Inferior parietal cortex (tissue), 1 donor: ENCODE results near the gene CNN2.

Experiments used
- DNase-seq: peaks from one replicate; pipeline ENCODE4 v3.0.0-alpha.2; 2016; ENCODE audit errors: extremely low spot score

The CNN2 gene

DNA sequence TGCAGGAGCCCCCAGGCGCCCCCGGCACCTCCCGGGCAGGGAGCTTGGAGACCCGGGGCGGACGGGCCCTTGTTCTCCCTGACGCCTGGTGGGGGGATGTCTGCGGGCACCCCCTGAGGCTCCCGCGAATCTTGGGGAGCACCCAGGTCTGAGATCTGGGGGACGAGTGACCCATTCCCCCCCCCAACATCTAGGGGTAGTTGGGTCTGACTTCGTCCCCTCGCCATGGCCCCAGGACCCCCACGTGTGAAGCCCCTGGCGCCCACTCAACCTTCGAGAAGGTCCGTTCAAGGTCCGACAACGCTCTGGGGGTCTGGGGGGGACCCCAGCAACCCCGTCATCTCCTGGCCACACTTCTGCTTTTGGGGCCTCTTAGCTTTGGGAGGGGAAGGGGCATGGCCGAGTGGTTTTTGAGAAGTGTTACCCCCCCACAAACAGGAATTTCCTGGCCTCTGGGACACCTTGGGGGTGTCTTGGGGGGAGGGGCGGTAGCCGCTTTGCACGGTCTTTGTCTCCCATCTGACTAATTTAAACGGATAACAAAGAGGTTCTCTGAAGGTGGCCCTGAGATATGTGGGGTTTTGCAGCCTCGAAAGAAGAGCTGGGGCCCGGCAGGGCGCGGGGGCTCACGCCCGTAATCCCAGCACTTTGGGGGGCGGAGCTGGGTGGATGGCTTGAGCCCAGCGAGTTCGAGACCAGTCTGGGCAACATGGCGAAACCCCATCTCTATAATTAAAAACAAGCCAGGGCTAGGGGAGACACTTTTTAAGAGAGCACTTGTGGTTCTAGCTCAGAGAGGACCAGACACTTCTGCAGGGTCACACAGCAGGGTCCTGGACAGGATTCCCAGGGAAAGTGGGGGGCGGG is 608 bp downstream of the CNN2 start:
- DNase-seq = no peak

DNA sequence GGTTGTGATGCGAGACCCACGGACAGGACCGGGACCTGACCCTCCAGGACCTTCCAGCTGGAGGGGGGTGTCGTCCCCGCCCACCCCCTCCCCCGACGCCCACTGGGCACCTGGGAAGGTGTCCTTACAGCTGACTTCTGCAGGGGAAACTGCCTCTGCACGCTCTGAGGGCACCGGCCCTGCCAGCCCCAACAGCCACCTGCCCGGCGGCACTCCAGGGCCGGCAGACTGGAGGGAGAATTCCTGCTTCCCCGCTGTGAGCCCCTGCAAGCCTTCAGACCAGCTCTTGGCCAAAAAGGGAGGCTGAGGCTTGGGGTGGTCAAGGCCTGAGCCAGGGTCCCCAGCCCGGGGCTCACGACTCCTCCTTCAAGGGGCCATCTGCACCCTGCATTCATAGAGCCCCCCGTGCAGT is 1.2 kb downstream of the CNN2 start:
- DNase-seq = no peak

DNA sequence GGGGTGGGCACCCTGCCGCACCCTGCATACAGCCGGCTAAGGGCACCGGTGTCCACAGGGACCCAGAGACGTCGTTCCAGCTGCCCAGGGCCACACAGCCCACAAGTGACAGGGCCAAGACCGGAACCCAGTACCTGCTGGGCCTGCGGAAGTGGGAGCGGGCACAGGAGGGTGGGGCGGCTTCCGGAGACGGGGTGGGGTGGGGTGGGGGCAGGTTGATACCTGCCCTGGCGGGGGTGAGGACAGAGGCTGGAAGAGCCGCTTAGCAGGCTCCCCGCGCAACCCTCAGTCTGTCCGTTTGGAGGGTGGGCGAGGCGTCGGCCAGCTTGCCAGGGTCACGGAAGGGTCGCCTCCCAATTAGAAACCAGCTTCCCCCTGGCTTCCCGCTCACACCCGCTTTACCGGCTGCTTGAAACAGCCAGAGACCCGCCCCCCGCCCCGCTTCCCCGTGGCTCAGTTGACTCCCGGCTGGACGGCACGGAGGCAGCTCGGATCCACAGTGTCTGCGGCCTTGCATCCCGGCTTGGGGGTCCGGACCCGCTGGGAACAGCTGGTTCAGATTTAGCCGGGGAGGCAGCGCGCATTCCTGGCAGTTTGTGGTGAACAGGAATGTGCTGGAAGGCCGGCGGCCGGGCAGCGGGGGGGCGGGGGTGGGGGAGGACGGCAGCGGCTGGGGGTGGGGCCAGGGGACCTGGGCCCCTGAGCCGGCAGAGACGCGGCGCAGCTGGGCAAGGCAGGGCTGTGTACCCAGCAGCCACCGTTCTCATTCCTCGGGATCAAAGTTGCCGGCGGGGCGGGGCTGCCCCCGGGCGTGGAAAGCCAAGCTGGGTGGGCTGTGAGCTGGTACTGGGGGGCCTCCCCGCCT is 1.9 kb downstream of the CNN2 start:
- no peak for DNase-seq

DNA sequence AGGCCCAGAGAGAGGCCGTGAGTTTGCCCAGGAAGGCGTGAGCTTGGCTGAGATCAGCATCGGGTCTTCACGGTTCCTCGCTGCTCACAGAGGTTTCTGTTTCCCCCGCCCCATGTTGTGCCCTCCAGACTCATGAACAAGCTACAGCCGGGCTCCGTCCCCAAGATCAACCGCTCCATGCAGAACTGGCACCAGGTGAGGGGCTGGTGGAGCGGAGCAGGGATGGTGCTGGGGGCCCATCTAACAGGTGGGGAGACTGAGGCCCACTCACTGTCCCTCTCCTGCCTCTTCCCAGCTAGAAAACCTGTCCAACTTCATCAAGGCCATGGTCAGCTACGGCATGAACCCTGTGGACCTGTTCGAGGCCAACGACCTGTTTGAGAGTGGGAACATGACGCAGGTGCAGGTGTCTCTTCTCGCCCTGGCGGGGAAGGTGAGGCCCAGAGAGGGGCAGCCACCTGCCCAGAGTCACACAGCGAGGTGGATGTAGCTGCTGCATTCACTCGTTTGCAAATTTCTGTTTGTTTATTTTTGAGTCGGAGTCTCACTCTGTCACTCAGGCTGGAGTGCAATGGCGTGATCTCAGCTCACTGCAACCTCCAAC is 6.0 kb downstream of the CNN2 start:
- DNase-seq = no peak

DNA sequence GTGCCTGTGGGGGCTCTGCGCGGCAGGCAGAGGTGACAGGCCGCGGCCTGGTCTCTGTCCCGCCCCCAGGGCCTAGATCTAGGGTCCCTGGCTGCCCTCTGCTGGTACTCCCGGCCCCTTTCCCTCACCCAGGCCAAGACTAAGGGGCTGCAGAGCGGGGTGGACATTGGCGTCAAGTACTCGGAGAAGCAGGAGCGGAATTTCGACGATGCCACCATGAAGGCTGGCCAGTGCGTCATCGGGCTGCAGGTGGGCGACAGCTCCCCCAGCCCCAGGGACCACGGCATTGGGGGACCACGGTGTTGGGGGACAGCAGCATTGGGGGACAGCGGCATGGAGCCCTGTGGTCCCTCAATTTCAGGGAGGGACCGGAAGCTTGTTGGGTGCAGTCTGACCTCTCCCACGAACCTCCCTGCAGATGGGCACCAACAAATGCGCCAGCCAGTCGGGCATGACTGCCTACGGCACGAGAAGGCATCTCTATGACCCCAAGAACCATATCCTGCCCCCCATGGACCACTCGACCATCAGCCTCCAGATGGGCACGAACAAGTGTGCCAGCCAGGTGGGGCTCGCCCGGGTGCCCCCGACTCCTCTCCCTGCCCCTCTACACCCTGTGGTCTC is 9.7 kb downstream of the CNN2 start:
- DNase-seq = no peak

DNA sequence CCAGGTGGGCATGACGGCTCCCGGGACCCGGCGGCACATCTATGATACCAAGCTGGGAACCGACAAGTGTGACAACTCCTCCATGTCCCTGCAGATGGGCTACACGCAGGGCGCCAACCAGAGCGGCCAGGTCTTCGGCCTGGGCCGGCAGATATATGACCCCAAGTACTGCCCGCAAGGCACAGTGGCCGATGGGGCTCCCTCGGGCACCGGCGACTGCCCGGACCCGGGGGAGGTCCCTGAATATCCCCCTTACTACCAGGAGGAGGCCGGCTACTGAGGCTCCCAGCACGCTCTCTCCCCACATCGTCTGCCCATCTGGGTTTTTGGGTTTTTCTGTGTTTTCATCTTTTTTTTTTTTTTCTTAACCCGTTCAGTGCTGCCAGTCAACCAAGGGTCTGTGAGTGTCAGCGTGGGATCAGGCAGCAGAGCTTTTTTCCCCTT is 11.2 kb downstream of the CNN2 start:
- no peak for DNase-seq

DNA sequence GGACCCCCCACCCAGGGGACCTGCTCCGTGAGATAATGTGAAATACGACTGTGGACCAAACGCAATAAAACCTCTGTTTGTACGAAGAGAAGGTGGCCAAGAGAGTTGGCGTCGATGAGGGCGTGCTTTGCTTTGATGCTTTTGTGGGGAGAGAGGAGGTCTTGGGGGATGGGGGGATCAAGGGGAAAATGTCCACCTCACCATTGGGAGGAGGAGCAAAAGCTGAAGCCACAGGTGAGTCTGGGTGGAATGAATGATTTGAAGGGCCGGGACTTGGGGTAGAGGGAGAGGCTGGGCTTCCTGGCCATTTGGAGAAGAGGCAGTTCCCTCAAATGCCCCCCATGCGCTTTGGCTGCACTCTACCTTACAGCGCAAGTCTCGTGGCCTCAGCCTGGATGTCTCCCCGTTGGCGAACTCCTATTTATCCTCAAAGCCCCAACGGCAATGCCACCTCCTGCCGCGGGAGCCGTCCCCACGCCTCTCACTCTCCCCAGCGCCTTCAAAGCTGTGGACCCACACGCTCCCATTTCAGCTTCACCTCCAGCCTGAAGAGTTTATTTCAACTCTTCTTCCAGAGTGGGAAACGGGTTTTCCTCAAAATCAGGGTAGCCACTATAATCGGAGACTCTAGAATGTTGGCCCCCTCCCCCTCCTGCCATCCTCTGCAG is 12.7 kb downstream of the CNN2 start:
- DNase-seq = no peak

DNA sequence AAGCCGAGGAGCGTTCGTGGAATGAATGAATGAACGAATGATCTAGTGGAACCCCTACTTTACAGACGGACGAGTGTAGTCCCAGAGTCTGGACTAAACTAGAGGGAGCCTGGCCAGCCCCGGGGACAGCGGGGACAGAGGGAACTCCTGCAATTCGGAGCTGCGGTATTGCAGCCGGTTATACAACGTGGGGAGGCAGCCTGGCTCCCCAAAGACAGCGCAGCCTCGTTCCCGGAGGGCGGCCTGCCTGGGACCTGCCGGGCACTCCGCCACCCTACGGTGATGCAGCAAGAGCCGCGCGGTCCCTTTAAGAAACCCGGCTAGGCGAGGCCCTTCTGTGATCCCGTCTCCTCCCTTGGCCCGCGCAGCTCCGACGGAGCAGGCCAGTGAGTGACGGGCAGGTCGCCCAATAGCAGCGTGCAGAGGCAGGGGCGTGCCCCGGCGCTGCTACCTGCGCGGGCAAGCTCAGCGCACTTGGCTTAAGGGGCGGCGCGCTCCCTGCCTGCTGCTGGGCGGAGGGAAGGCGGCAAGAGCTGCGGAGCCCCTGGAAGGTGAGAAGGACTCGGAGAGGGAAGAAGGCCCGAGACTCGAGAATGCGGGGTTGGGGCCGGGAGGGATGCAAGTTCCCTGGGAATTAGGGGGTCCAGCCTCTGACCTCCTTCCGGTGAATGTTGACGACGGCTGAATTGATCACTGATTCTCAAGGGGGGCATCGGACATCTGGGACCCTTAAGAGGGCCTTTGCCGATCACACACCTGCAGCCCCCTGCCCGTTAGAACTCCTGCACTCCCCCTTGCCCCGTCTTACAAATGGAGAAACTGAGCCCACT is 13.5 kb downstream of the CNN2 start, which contains the start of gene ABCA7:
ABCA7 (plus strand) TSS at position 462 of the 830 bp plus-strand sequence. CDS start 1,255 bp downstream, outside the sequence.
- DNase-seq = peak; percentile 97

DNA sequence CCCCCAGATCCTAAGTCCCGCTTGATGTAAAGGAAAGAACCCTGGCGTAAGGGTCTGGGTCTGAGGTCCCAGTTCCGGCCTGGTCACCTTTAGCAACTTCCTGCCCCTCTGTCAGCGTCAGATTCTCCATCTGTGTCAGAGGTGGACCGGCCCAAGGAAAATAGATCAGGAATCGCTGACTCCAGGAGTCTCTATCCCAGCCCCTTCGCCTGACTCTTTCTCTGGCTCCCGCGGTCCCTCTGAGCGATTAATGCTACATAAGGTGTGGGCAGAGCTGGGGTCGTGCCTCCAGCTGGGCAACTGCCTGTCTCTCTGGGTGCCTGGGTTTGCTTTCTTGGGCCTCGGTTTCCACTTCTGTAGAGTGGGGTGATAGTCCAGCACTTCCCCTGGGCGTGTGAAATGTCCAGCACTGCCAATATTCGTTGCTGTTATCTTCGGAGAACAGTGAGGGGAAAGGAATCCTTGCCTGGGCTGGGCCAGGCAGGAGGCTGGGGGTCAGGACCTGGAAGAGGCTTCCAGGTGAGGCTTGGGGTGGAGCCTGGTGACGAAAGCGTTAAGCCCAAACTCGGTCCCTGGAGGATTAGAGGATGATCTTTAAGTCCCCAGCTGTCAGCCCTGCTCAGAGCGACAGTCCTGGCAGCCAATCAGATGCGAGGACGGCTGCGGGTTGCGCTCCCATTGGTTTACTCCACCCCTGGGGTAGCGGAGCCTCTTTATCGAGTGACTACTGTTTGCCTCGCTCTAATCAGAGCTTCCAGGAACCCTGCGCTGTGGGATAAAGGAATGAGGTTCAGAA is 14.3 kb downstream of the CNN2 start:
- DNase-seq = peak; percentile 94

DNA sequence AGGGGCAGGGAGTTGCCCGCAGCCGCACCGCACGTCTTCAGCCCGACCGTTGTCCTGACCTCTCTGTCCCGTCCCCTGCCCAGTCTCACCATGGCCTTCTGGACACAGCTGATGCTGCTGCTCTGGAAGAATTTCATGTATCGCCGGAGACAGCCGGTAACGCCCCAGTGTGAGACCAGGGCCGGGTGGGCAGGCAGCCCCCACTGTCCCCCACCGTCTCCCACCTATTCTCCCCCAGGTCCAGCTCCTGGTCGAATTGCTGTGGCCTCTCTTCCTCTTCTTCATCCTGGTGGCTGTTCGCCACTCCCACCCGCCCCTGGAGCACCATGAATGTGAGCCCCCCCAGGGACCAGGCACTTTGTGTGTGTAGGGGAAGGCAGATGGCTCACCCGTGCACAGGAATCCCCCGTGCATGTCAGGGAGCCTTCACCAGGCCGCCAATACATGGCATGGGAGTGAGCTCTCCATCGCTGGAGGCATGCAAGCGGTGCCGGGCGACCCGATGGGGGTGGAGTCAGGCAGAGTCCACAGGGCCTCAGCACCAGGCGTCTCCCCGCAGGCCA is 14.9 kb downstream of the CNN2 start:
- no peak for DNase-seq

DNA sequence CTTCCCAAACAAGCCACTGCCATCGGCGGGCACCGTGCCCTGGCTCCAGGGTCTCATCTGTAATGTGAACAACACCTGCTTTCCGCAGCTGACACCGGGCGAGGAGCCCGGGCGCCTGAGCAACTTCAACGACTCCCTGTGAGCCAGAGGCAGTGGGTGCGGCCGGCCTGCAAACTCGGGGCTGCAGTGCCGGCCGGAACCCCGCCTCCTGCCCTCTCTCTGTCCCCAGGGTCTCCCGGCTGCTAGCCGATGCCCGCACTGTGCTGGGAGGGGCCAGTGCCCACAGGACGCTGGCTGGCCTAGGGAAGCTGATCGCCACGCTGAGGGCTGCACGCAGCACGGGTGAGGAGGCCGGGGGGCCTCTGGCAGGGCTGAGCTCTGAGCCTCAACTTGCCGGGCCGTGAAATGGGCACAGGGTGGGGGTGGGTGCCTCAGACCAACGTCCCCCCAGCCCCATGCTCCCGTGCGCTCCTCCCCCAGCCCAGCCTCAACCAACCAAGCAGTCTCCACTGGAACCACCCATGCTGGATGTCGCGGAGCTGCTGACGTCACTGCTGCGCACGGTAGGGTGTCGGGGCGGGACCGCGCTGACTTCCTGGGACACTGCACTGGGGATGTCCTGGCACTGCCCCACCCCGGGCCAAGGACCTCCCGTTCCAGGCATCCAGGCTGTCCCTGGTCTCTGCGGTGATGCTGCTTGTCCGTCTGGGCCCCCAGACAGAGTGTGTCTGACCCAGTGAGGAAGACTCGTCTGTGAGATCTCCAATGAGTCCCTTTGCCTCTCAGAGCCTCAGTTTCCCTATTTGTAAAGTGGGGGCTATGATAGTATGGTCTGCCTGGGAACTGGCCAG is 15.7 kb downstream of the CNN2 start:
- DNase-seq = no peak

DNA sequence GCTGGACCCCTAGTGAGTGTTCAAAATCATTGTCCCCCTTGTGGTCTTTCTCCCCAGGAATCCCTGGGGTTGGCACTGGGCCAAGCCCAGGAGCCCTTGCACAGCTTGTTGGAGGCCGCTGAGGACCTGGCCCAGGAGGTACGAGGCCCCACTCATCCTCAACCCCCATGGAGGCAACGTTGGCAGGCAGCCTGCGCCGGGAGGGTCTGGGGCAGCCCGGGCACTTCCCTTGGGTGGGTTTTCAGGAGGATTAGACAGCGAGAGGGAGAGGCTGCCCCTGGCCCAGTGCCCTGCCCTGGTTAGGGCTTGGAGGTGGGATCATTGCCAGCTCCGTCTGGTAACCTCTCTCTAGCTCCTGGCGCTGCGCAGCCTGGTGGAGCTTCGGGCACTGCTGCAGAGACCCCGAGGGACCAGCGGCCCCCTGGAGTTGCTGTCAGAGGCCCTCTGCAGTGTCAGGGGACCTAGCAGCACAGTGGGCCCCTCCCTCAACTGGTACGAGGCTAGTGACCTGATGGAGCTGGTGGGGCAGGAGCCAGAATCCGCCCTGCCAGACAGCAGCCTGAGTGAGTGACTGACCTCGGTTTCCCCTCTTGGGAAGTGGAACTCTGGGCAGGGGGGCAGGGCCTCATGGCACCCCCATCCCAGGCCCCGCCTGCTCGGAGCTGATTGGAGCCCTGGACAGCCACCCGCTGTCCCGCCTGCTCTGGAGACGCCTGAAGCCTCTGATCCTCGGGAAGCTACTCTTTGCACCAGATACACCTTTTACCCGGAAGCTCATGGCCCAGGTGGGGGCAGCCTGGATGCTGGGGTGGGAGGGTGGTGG is 16.5 kb downstream of the CNN2 start:
- DNase-seq = no peak

DNA sequence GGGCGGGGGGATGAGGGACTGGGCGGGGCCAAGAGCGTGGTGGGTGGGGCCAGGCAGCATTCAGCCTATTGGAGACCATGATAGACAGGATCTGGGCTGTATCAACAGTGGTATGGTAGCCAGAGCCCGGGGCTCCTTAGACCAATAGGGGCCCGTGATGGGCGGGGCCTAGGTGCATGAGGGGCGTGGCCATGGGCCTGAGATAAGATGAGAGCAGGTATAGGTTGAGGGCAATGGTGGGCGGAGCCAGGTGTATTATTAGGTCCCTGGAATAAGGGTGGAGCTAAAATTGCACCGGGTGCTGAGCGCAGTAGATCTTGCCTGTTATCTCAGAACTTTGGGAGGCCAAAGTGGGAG is 18.8 kb downstream of the CNN2 start:
- DNase-seq = peak; percentile 58

DNA sequence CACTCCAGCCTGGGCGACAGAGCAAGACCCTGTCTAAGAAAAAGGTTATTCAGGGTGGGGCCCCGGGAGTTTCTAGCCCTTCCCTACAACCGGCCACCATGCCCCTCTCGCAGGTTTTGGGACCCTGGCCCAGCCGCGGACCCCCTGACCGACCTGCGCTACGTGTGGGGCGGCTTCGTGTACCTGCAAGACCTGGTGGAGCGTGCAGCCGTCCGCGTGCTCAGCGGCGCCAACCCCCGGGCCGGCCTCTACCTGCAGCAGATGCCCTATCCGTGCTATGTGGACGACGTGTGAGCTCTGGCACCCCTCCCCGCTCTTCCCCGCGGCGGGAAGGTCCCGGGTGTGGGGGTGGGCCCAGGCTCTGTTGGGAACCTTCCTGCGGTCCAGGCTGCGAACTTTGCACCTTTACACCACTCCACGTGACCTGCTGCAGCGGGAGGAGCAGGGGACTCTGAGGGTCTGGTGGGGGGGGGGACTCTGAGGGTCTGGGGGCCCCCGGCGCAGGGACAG is 19.8 kb downstream of the CNN2 start:
- DNase-seq = no peak

DNA sequence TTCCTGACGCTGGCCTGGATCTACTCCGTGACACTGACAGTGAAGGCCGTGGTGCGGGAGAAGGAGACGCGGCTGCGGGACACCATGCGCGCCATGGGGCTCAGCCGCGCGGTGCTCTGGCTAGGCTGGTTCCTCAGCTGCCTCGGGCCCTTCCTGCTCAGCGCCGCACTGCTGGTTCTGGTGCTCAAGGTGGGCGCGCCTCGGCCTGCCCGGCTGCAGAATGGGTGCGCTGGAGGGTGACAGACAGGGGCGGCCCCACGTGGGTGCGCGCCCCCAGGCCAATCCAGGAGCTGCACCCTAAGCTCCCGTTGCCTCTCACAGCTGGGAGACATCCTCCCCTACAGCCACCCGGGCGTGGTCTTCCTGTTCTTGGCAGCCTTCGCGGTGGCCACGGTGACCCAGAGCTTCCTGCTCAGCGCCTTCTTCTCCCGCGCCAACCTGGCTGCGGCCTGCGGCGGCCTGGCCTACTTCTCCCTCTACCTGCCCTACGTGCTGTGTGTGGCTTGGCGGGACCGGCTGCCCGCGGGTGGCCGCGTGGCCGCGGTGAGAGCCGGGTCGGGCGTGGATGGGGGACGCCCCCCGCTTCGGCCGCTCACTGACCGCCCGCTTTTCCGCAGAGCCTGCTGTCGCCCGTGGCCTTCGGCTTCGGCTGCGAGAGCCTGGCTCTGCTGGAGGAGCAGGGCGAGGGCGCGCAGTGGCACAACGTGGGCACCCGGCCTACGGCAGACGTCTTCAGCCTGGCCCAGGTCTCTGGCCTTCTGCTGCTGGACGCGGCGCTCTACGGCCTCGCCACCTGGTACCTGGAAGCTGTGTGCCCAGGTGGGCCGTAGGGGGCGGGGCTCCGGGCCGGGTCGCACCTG is 20.7 kb downstream of the CNN2 start:
- no peak for DNase-seq

DNA sequence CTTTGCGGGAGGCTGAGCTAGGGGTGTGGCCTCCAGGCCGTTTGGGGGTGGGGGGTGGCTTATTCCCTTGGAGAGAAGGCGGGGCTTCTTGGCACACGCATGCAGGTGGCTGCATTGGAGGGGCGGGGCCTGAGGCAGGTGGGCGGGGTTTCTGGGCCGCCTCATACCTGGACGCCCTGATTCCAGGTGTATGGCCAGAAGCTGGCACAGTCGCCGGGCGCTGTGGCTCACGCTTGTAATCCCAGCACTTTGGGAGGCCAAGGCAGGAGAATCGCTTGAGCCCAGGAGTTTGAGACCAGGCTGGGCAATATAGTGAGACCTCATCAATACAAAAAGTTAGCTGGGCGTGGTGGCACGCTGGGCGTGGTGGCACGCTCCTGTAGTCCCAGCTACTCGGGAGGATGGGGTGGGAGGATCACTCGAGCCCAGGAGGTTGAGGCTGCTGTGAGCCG is 21.3 kb downstream of the CNN2 start:
- DNase-seq = no peak
